Measurements from ENCODE around the gene RC3H1.
"Not testable (repeated sequence)": the region's sequence is repeated elsewhere in the genome, so short reads cannot be mapped to it uniquely, and the experiment has no call there.

RC3H1 gene

GRCh38 chr1:174021591-174022079 lies 522 bp downstream of the RC3H1 start:
- peak; percentile 43 for DNase-seq (ENCODE audit: low spot score)

GRCh38 chr1:174018565-174018964 lies 3.6 kb downstream of the RC3H1 start:
- no peak for DNase-seq (ENCODE audit: low spot score)

GRCh38 chr1:174017231-174017970 lies 4.8 kb downstream of the RC3H1 start:
- DNase-seq (ENCODE audit: low spot score), result no peak

DNA sequence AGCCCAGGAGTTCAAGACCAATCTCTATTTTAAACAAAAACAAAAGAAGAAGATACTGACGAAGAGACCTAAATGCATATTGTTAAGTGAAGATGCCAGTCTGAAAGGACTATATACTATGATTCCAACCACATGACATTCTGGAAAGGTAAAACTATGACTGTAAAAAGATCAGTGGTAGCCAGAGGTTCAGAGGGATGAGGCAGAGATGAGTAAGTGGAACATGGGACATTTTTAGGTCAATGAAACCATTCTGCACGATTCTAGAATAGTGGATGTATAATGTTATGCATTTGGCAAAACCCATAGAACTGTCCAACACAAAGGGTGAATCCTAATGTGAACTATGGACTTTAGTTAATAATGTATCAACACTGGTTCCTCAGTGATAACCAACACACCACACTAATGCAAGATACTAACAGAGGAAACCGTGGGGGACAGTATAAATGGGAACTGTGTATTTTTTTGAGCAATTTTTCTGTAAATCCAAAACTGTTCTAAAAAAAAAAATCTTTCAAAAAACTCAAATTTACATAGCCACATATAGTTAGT lies 8.2 kb downstream of the RC3H1 start:
- DNase-seq (ENCODE audit: low spot score), result no peak

DNA sequence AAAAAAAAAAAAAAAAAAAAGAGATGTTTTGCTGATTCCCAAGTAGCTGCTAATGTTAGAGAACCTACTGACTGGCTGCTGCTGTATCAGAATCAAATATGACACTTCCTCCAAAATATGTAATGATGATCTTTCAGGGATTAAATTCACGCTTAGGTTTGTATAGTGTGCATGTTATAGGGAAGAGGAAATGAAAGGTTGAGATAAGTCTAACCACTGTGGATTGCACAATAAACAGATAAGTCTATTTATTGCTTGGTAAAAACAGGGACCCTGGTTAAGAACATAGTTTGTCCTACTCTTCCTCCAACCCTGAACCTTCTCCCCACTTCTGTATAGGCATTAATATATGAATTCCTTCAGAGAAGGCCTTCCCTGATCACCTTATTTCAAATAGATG lies 13.2 kb downstream of the RC3H1 start:
- no peak for DNase-seq (ENCODE audit: low spot score)

- DNase-seq (ENCODE audit: low spot score), result no peak
Measured at GRCh38 chr1:174008269-174008668, 13.9 kb downstream of the RC3H1 start.

DNA sequence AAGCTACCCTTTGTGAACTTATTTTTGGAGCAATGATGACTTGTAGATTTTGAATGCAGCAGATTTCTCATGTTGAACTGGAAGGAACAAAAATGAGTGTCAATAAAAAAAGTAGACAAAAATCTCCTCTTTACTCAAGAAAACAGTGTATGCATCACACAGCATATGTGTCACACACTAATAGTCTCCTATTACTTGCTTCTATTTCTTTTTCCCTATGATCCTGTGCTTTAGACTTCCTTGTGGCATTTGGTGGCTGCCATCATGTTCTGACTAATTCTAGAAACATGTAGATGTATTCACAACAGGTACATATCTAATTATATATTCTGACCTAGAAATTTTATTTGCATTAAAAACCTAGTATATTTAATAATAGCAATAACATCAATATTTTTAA lies 14.3 kb downstream of the RC3H1 start:
- peak; percentile 45 for DNase-seq (ENCODE audit: low spot score)

- DNase-seq (ENCODE audit: low spot score), result peak; percentile 46
Measured at GRCh38 chr1:174005032-174005431, 17.1 kb downstream of the RC3H1 start.

GRCh38 chr1:174003867-174004266 lies 18.3 kb downstream of the RC3H1 start:
- DNase-seq (ENCODE audit: low spot score), result no peak

DNA sequence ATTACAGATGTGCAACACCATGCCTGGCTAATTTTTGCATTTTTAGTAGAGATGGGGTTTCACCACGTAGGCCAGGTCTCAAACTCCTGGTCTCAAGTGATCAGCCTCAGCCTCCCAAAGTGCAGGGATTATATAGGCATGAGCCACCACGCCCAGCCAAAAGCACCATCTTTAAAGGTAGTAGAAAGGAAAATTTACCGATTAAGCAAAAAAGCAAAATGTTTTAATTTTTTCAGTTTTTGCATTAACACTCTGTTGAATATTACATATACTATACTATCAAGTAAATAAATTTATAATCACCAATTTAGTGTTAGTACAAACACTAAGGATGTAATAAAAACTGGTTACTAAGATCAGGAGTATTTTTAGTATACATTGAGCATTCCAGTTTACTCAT lies 20.6 kb downstream of the RC3H1 start:
- DNase-seq (ENCODE audit: low spot score), result no peak

DNA sequence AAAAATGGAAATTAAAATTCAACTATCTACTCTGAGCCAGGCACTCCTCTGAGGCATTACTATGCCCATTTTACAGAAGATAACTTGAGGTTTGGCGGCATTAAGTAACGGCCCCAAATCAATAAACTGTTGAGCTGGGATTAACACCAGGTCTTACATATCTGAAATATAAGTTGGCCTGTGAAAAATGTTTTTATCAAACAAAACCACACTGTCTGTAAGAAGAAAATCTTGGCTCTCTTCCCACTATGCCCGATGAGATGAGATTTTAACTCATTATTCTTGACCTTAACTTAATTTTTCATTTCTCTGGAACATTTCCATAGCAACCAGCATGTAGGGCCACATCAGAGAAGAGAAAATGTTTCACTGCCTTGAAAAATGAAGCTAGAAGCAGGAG lies 21.8 kb downstream of the RC3H1 start:
- no peak for DNase-seq (ENCODE audit: low spot score)

DNA sequence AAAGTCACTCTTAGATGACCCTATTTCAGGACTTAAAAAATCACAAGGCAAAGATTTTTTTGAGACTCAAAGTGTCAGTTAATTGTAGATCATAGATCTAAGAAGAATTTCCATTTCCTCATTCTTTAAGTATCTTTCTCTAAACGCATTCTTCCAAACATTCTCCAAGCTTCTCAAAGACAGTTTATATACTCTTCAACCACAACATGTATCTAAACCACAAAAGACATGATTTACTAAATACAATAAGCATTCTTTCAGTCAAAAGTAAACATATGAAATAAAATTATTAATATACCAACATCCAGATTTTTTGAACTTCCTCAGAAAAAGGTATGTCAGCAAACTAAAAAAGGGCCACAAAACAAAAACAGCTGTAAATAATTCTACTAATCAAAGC lies 24.4 kb downstream of the RC3H1 start:
- DNase-seq (ENCODE audit: low spot score), result no peak

GRCh38 chr1:173996995-173997394 lies 25.2 kb downstream of the RC3H1 start:
- no peak for DNase-seq (ENCODE audit: low spot score)

DNA sequence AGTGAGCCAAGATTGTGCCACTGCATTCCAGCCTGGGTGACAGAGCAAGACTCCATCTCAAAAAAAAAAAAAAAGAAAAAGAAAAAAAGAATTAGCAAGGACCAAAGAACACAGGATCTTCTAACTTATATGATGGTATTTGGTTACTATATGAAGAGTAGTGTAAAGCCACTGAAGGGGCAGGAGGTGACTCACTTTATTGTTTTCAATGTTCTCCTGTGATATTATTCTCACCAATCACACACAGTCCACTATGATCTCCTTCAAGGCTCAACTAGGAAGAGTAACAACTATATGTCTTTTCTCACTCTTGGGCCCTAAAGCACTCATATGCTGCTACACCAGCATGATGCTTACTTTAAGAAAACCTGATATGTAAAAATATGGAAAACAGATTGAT lies 26.7 kb downstream of the RC3H1 start:
- no peak for DNase-seq (ENCODE audit: low spot score)

DNA sequence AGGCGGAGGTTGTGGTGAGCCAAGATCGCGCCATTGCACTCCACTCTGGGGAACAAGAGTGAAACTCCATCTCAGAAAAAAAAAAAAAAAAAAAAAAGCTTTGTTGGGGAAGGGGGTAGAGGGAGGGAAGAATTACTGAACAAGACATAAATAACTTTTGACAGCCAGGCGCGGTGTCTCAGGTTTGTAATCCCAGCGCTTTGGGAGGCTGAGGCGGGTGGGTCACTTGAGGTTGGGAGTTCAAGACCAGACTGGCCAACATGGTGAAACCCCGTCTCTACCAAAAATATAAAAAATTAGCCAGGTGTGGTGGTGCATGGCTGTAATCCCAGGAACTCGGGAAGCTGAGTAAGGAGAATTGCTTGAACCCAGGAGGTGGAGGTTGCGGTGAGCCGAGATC lies 28.2 kb downstream of the RC3H1 start:
- DNase-seq (ENCODE audit: low spot score), result not testable (repeated sequence)

DNA sequence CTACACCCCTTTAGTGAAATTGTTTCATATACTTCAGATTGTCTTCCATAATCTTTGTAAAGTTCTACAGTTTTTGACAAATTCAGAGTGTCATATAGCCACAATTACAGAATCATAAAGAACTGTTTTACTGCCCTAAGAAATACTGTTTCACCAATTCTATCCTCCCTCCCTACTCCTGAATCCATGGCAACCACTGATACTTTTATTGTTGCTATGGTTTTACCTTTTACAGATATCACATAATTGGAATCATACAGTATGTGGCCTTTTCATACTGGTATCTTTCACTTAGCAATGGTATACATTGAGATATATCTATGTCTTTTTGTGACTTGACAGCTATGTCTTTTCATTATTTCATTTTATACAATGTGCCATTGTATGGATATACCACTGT lies 34.1 kb downstream of the RC3H1 start:
- no peak for DNase-seq (ENCODE audit: low spot score)

- no peak for DNase-seq (ENCODE audit: low spot score)
Measured at GRCh38 chr1:173986951-173987350, 35.2 kb downstream of the RC3H1 start.

GRCh38 chr1:173970252-173970651 lies 51.9 kb downstream of the RC3H1 start:
- DNase-seq (ENCODE audit: low spot score), result no peak

- DNase-seq (ENCODE audit: low spot score), result not testable (repeated sequence)
Measured at GRCh38 chr1:173965896-173966295, 56.3 kb downstream of the RC3H1 start.

GRCh38 chr1:173963477-173963876 lies 58.7 kb downstream of the RC3H1 start:
- no peak for DNase-seq (ENCODE audit: low spot score)

GRCh38 chr1:173960625-173961024 lies 61.5 kb downstream of the RC3H1 start:
- DNase-seq (ENCODE audit: low spot score), result no peak

DNA sequence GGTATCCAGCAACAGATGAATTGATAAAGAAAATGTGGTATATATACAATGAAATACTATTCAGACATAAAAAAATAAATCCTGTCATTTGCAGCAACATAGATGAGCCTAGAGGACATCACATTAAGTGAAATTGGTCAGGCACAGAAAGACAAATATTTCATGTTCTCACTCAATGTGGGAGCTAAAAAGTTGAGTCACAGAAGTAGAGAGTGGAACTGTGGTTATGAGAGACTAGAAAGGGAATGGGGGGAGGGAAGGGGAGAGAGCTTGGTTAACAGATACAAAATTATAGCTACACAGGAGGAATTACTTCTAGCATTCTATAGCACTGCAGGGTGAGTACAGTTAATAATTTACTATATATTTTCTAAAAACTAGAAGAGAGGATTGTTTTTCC lies 68.0 kb downstream of the RC3H1 start:
- DNase-seq (ENCODE audit: low spot score), result peak; percentile 5

DNA sequence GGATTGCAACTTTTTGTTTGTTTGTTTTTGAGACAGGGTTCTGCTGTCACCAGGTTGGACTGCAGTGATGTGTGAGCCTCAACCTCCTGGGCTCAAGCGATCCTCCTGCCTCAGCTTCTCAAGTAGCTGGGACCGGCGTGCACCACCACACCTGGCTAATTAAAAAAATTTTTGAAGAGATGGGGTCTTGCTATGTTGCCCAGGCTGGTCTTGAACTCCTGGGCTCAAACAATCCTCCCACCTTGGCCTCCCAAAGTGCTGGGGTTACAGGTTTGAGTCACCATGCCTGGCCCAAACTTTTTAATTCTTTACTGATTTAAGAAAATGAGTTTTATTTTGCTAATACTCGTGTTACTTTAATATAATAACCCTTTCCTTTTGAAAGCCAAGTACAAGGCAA lies 73.6 kb downstream of the RC3H1 start:
- no peak for DNase-seq (ENCODE audit: low spot score)

DNA sequence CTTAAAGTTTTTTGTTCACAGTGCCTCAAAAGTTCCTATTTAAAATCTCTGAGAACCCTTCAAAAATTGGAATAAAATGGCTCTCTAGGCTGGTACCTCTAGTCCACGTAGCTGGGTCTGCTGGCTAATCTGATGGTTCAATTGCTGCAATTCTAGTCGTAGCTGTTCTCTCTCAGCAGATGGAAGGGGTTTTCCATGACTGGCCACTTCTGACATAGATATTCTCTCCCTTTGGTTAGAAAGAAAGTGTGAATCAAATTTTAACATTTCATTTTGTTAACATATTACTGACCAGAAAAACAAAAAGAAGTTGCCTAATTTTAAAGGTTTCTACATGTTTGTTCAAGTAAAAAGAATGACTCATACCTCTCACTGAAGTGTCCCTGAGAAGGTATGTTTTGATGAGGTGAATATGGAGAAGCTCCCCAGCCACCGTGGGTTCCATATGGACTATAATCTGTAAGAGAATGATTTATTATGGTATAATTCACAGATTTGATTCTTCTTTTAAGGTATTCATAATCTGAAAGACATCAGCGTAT lies 75.7 kb downstream of the RC3H1 start:
- no peak for DNase-seq (ENCODE audit: low spot score)

Measured in hepatic stellate cell (primary cell).